ENCODE results near the gene C2CD4D. TPM values are rescaled to one million over a fixed set of nuclear protein-coding genes. Genes with fewer than 3 reads are reported as not detected.
A peak's percentile ranks its signal among the peaks of the same experiment; 100 is the strongest.
"Not testable (repeated sequence)": the region's sequence is repeated elsewhere in the genome, so short reads cannot be mapped to it uniquely, and the experiment has no call there.

C2CD4D gene
- total RNA-seq, 2 donors from 2014 or later = 3.9 to 5.6 TPM

DNA sequence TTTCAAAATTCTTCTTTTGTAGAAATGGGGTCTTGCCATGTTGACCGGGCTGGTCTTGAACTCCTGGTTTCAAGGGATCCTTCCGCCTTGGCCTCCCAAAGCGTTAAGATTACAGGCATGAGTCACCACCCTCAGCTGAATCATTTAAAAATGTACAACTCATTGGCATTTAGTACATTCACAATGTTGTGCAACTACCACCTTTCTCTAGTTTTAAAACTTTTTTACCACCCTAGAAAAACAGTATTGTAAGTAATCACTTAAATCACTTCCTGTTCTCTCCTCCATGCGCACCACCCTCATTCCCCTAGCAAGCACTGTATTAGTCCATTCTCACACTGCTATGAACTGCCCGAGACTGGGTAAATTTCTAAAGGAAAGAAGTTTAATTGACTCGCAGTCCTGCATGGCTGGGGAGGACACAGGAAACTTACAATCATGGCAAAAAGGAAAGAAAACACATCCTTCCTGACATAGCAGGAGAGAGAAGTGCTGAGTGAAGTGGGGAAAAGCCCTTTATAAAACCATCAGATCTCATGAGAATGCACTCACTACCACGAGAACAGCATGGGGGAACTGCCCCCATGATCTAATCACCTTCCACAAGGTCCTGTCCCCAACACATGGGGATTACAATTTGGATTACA lies 28.3 kb upstream of the C2CD4D start:
- H3K27me3 Mint-ChIP-seq = no peaks in the 10 kb centered on the region
- peak overlapping the region; percentile 6 for H3K4me3 Mint-ChIP-seq
- peak overlapping the region; percentile 47 for H3K27ac Mint-ChIP-seq
- peaks cover 1% of the 10 kb centered on the region for H3K36me3 Mint-ChIP-seq (ENCODE audit: low read depth)
- H3K4me1 Mint-ChIP-seq = no peaks in the 10 kb centered on the region
- H3K9me3 Mint-ChIP-seq = no peaks in the 10 kb centered on the region
- peak; percentile 88 for ATAC-seq (replicated peaks)

- Mint-ChIP-seq H3K27me3 (no peaks in the 10 kb centered on the region), H3K9me3 (no peaks in the 10 kb centered on the region), H3K4me1 (no peaks in the 10 kb centered on the region), H3K36me3 (ENCODE audit: low read depth) (no peaks in the 10 kb centered on the region), H3K27ac (peak overlapping the region; percentile 47), H3K4me3 (no peak overlapping the region)
- no peak for ATAC-seq (replicated peaks)
Observed at GRCh38 chr1:151867321-151867720, 27.7 kb upstream of the C2CD4D start.

DNA sequence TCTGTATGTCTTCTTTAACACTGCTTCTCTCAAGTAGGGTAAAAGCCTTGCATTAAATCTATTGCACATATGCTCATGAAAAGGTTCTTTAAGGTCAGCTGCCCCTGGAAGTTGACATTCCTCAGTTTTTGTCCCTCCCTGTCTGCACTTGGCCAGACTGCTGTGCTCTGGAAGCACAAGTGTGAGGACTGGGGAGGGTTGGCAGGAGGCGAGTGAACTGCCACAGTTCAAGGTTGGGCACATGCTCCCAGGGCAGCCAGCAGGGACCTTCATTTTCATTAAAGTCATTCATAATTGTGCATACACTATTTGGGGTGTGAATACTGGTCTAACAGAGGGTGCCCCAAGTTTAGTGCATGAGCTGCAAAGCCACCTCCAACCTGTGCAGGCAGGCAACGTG lies 24.8 kb upstream of the C2CD4D start:
- Mint-ChIP-seq H3K4me1 (no peaks in the 10 kb centered on the region), H3K27me3 (no peaks in the 10 kb centered on the region), H3K27ac (no peak overlapping the region), H3K36me3 (ENCODE audit: low read depth) (no peaks in the 10 kb centered on the region), H3K9me3 (no peaks in the 10 kb centered on the region), H3K4me3 (no peak overlapping the region)
- ATAC-seq (replicated peaks) = no peak

- Mint-ChIP-seq H3K4me3 (no peak overlapping the region), H3K27me3 (no peaks in the 10 kb centered on the region), H3K4me1 (no peaks in the 10 kb centered on the region), H3K27ac (no peak overlapping the region), H3K9me3 (no peaks in the 10 kb centered on the region), H3K36me3 (ENCODE audit: low read depth) (no peaks in the 10 kb centered on the region)
- no peak for ATAC-seq (replicated peaks)
Observed at GRCh38 chr1:151862604-151863003, 23.0 kb upstream of the C2CD4D start.

DNA sequence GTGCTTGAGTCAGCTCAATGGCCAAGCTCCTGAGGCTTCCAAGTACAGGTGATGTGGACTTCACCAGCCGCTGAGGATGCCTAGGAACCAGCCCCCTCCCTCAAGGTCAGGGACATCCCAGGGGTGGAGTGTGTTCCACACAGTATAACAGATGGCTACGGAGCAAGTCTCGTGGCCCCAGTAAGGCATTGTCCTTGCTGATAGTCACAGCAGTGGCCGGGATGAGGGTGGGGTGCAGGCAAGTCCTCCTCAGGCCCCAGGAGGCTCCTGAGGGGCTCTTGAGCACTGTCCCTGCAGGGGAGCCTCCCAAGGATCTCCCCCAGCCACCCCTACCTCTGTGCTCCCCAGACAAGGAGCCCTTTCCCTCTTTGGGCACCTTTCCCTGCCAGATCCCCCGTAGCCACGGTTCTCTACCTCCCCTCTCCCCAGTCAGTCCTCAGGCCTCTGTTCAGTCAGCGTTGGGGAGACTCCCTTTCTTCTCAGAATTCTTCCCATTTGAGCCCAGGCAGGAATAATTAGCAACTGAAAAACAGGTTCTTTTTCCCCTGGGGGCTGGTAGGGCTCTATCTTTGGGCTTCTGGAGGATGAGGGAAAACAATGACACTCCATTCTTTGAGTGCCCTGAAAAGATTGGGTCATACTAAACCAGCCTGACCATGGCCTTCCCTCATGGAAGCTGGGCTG lies 21.0 kb upstream of the C2CD4D start:
- no peak overlapping the region for H3K27ac Mint-ChIP-seq
- no peaks in the 10 kb centered on the region for H3K27me3 Mint-ChIP-seq
- H3K4me1 Mint-ChIP-seq = no peaks in the 10 kb centered on the region
- H3K4me3 Mint-ChIP-seq = no peak overlapping the region
- ATAC-seq (replicated peaks) = no peak
- H3K36me3 Mint-ChIP-seq (ENCODE audit: low read depth) = peaks cover 11% of the 10 kb centered on the region
- H3K9me3 Mint-ChIP-seq = no peaks in the 10 kb centered on the region

DNA sequence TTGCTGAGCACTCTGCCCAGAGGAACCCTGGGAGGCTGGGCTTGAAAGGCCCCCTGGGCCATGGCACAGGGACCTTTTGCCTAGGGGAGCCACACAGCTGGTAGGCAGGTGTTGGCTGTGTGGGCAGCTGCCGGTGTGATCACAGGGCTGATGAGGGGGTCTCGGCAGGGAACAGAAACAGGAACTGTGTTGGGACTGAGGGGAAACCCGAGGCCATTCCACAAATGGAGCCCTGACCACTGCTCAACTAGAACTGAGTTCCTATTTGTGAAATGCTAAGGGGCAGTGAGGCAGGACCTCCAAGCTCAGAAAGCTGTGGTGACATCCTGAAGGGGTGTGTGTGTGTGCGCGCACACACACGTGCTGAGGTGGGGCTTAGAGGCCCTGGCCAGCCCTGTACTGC lies 20.3 kb upstream of the C2CD4D start:
- no peaks in the 10 kb centered on the region for H3K27me3 Mint-ChIP-seq
- peak overlapping the region; percentile 36 for H3K27ac Mint-ChIP-seq
- H3K4me1 Mint-ChIP-seq = no peaks in the 10 kb centered on the region
- peaks cover 19% of the 10 kb centered on the region for H3K36me3 Mint-ChIP-seq (ENCODE audit: low read depth)
- no peak overlapping the region for H3K4me3 Mint-ChIP-seq
- H3K9me3 Mint-ChIP-seq = no peaks in the 10 kb centered on the region
- no peak for ATAC-seq (replicated peaks)

DNA sequence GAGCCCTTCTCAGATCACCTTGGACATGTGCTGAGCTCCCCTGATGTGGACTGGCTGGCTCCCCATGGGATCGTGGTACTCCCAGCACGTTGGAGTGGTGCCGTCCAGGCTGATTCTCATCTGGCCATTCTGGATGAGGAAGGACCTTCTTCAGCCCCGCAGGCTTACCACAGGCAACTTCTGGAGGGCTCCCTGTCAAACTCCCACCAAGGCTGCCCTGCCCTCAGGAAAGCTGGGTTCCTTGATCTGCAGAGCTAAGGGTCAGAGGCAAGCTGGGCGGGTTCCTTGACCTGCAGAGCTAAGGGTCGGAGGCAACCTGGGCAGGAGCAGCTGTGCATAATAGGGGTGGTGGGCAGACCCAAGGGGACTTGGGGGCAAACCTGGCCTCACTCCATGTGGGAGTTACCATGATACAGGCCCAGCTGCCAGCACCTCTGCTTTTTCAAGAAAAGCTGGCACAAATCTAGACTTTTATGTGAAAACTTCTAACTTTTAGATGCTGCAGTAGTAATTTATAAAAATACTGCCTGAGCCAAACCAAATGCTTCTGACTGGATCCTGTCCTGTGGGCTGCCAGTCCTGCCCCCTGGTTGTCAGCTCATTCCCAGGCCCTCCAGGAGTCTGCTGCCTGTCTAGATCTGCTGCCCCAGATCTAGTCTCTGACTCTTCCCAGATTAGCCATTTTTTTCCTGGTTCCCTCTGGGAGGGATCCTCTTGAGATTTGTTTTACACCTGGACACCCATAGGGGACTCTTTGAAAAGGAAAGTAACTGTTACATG lies 19.5 kb upstream of the C2CD4D start:
- H3K36me3 Mint-ChIP-seq (ENCODE audit: low read depth) = peaks cover 24% of the 10 kb centered on the region
- no peaks in the 10 kb centered on the region for H3K4me1 Mint-ChIP-seq
- H3K9me3 Mint-ChIP-seq = no peaks in the 10 kb centered on the region
- no peaks in the 10 kb centered on the region for H3K27me3 Mint-ChIP-seq
- ATAC-seq (replicated peaks) = no peak
- no peak overlapping the region for H3K4me3 Mint-ChIP-seq
- H3K27ac Mint-ChIP-seq = peak overlapping the region; percentile 6

- peaks cover 30% of the 10 kb centered on the region for H3K36me3 Mint-ChIP-seq (ENCODE audit: low read depth)
- H3K27ac Mint-ChIP-seq = peak overlapping the region; percentile 6
- H3K9me3 Mint-ChIP-seq = no peaks in the 10 kb centered on the region
Observed at GRCh38 chr1:151858030-151858746, 18.6 kb upstream of the C2CD4D start.

GRCh38 chr1:151855933-151856332 lies 16.3 kb upstream of the C2CD4D start:
- ATAC-seq (replicated peaks) = no peak
- Mint-ChIP-seq H3K27me3 (no peaks in the 10 kb centered on the region), H3K36me3 (ENCODE audit: low read depth) (peaks cover 52% of the 10 kb centered on the region), H3K4me1 (no peaks in the 10 kb centered on the region), H3K9me3 (no peaks in the 10 kb centered on the region), H3K4me3 (no peak overlapping the region), H3K27ac (no peak overlapping the region)

More at GRCh38 chr1:151858030-151858746, 18.6 kb upstream of the C2CD4D start:
- Mint-ChIP-seq H3K4me3 (no peak overlapping the region), H3K4me1 (no peaks in the 10 kb centered on the region), H3K27me3 (no peaks in the 10 kb centered on the region)
- no peak for ATAC-seq (replicated peaks)

- not testable (repeated sequence) for H3K4me1 Mint-ChIP-seq; H3K9me3 Mint-ChIP-seq; H3K27me3 Mint-ChIP-seq; H3K27ac Mint-ChIP-seq; ATAC-seq (replicated peaks); H3K4me3 Mint-ChIP-seq
- H3K36me3 Mint-ChIP-seq (ENCODE audit: low read depth) = peaks cover 56% of the 10 kb centered on the region
Observed at GRCh38 chr1:151855516-151855915, 15.9 kb upstream of the C2CD4D start.

GRCh38 chr1:151854658-151855057 lies 15.0 kb upstream of the C2CD4D start:
- Mint-ChIP-seq H3K36me3 (ENCODE audit: low read depth) (peaks cover 64% of the 10 kb centered on the region), H3K27ac (no peak overlapping the region), H3K27me3 (no peaks in the 10 kb centered on the region), H3K9me3 (no peaks in the 10 kb centered on the region), H3K4me3 (no peak overlapping the region), H3K4me1 (peaks cover 1% of the 10 kb centered on the region)
- no peak for ATAC-seq (replicated peaks)

DNA sequence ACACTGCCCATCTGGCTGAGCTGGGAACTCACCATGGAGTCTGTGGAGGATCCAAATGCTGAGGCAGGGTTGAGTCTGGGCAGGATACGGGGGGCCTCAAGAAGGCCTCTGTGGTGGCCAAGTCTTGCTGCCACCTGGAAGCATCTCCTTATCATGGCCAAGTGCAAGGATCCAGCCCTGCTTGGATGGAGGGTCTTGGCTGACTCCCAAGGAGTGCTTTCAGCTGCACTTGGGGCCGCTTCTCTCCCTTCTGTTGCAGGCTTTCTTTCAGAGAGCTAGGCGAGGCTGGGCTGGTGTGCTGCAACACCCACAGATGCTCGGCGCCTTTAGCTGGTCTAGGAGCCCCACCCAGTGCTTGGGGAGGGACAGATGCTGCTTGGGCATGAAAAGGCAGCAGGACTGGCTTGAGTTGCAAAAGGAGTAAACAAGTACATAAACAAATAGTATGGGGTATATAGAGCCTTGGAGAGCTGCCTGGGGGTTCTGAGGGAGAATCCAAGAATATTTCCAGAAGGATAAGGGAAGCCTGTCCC lies 13.9 kb upstream of the C2CD4D start, which contains the start of gene THEM5:
Gene THEM5 (minus strand): TSS at position 302 of the 533 bp plus-strand sequence. CDS start 147 bp downstream, at position 155.
- Mint-ChIP-seq H3K27ac (no peak within 1 kb of the TSS), H3K9me3 (no peaks in the 10 kb centered on the region), H3K27me3 (no peaks in the 10 kb centered on the region), H3K4me1 (peaks cover 7% of the 10 kb centered on the region), H3K36me3 (ENCODE audit: low read depth) (peaks cover 76% of the 10 kb centered on the region), H3K4me3 (no peak within 1 kb of the TSS)
- no peak for ATAC-seq (replicated peaks)

- Mint-ChIP-seq H3K4me1 (peaks cover 12% of the 10 kb centered on the region), H3K9me3 (no peaks in the 10 kb centered on the region), H3K27ac (no peak overlapping the region), H3K27me3 (no peaks in the 10 kb centered on the region), H3K36me3 (ENCODE audit: low read depth) (peaks cover 84% of the 10 kb centered on the region), H3K4me3 (no peak overlapping the region)
- ATAC-seq (replicated peaks) = no peak
Observed at GRCh38 chr1:151852733-151853132, 13.1 kb upstream of the C2CD4D start.

DNA sequence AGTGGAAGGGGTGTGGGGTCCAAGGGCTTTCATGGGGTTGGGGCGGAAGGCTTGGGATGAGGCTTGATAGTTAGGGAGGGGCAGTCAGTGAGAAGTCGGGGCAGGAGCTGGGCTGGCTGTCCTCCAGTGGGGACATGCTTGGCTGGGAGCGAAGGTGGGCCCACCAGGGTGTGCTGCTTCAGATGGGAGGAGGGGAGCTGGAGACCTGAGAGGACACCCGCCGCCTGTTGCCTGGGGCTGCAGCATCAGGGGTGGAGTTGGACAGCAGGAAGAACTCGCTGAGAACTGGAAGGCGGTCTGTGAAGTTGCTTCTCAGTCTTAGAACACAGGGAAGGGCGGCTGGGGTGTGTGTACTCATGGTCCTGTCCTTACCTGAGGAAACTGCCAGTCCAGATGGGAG lies 12.3 kb upstream of the C2CD4D start:
- peaks cover 90% of the 10 kb centered on the region for H3K36me3 Mint-ChIP-seq (ENCODE audit: low read depth)
- peaks cover 12% of the 10 kb centered on the region for H3K4me1 Mint-ChIP-seq
- H3K27me3 Mint-ChIP-seq = no peaks in the 10 kb centered on the region
- H3K9me3 Mint-ChIP-seq = no peaks in the 10 kb centered on the region
- H3K27ac Mint-ChIP-seq = peak overlapping the region; percentile 92
- ATAC-seq (replicated peaks) = no peak
- no peak overlapping the region for H3K4me3 Mint-ChIP-seq

Data from activated T-helper 17 cell treated with anti-CD3 and anti-CD28 coated beads, Interleukin-2, amount 50 U/mL, for 72 hours (primary cell).